Glutamatergic neuron (in vitro differentiated cells): Measurements from ENCODE around the gene ARID1B. TPM values are rescaled to one million over a fixed set of nuclear protein-coding genes. Genes with fewer than 3 reads are reported as not detected.

ENCODE experiments used
- DNase-seq: peaks from one replicate; pipeline ENCODE4 v3.0.0; 2022
- H3K27ac Mint-ChIP-seq: one replicate; pipeline ENCODE4 v1.8.0; 2020; ENCODE audit warnings: mild to moderate bottlenecking, mixed read lengths, inconsistent platforms; ENCODE audit not compliant: unreplicated experiment
- H3K27me3 Mint-ChIP-seq: one replicate; pipeline ENCODE4 v1.8.0; 2020; ENCODE audit warnings: mild to moderate bottlenecking, moderate library complexity, mixed read lengths, inconsistent platforms; ENCODE audit not compliant: unreplicated experiment
- H3K36me3 Mint-ChIP-seq: one replicate; pipeline ENCODE4 v1.8.0; 2020; ENCODE audit warnings: mild to moderate bottlenecking, mixed read lengths, inconsistent platforms; ENCODE audit not compliant: unreplicated experiment
- H3K4me1 Mint-ChIP-seq: one replicate; pipeline ENCODE4 v1.8.0; 2020; ENCODE audit warnings: mild to moderate bottlenecking, low read depth, mixed read lengths, inconsistent platforms; ENCODE audit not compliant: unreplicated experiment
- H3K4me3 Mint-ChIP-seq: one replicate; pipeline ENCODE4 v1.8.0; 2020; ENCODE audit warnings: mild to moderate bottlenecking, mixed read lengths, inconsistent platforms; ENCODE audit not compliant: unreplicated experiment
- H3K9me3 Mint-ChIP-seq: one replicate; pipeline ENCODE4 v1.8.0; 2020; ENCODE audit warnings: mild to moderate bottlenecking, moderate library complexity, mixed read lengths, inconsistent platforms; ENCODE audit not compliant: unreplicated experiment
- total RNA-seq: library from RNA; stranded (reverse); fragmentation: NEBNext Ultra II Directional; extraction: Animal tissue kit (Norgen Biotek cat#: 25700); gene quantifications from one replicate; pipeline ENCODE4 v1.2.1, GENCODE V29; 2021; ENCODE audit not compliant: unreplicated experiment
- TF ChIP-seq, protein P1 (sequence below): fragments of 200-600 bp; sonication (generic); IDR thresholded peaks from one replicate; pipeline ENCODE4 v1.5.0; 2021; ENCODE audit not compliant: partially characterized antibody, unreplicated experiment

Gene ARID1B
- total RNA-seq, 1 donor from 2014 or later, result 202 TPM

DNA sequence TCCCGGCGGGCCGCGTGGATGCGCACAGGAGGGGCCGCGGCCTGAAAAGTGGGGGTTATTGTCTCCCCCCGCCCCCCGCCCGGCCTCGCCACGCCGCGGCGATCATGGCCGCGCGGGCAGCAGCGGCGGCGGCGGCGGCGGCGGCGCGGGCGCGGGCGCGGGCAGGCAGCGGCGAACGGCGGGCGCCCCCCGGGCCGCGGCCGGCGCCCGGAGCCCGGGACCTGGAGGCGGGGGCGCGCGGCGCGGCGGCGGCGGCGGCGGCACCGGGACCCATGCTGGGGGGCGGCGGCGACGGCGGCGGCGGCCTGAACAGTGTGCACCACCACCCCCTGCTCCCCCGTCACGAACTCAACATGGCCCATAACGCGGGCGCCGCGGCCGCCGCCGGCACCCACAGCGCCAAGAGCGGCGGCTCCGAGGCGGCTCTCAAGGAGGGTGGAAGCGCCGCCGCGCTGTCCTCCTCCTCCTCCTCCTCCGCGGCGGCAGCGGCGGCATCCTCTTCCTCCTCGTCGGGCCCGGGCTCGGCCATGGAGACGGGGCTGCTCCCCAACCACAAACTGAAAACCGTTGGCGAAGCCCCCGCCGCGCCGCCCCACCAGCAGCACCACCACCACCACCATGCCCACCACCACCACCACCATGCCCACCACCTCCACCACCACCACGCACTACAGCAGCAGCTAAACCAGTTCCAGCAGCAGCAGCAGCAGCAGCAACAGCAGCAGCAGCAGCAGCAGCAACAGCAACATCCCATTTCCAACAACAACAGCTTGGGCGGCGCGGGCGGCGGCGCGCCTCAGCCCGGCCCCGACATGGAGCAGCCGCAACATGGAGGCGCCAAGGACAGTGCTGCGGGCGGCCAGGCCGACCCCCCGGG, 637 bp downstream of the ARID1B start:
- TF ChIP-seq, protein P1, sequence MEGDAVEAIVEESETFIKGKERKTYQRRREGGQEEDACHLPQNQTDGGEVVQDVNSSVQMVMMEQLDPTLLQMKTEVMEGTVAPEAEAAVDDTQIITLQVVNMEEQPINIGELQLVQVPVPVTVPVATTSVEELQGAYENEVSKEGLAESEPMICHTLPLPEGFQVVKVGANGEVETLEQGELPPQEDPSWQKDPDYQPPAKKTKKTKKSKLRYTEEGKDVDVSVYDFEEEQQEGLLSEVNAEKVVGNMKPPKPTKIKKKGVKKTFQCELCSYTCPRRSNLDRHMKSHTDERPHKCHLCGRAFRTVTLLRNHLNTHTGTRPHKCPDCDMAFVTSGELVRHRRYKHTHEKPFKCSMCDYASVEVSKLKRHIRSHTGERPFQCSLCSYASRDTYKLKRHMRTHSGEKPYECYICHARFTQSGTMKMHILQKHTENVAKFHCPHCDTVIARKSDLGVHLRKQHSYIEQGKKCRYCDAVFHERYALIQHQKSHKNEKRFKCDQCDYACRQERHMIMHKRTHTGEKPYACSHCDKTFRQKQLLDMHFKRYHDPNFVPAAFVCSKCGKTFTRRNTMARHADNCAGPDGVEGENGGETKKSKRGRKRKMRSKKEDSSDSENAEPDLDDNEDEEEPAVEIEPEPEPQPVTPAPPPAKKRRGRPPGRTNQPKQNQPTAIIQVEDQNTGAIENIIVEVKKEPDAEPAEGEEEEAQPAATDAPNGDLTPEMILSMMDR, result no peak
- H3K4me1 Mint-ChIP-seq, result peaks cover 34% of the 10 kb centered on the region
- DNase-seq, result peak; percentile 52
- H3K27ac Mint-ChIP-seq, result peak overlapping the region; percentile 92
- H3K9me3 Mint-ChIP-seq, result peaks cover 29% of the 10 kb centered on the region
- H3K27me3 Mint-ChIP-seq, result peaks cover 28% of the 10 kb centered on the region
- peaks cover 4% of the 10 kb centered on the region for H3K36me3 Mint-ChIP-seq
- peak overlapping the region; percentile 82 for H3K4me3 Mint-ChIP-seq

DNA sequence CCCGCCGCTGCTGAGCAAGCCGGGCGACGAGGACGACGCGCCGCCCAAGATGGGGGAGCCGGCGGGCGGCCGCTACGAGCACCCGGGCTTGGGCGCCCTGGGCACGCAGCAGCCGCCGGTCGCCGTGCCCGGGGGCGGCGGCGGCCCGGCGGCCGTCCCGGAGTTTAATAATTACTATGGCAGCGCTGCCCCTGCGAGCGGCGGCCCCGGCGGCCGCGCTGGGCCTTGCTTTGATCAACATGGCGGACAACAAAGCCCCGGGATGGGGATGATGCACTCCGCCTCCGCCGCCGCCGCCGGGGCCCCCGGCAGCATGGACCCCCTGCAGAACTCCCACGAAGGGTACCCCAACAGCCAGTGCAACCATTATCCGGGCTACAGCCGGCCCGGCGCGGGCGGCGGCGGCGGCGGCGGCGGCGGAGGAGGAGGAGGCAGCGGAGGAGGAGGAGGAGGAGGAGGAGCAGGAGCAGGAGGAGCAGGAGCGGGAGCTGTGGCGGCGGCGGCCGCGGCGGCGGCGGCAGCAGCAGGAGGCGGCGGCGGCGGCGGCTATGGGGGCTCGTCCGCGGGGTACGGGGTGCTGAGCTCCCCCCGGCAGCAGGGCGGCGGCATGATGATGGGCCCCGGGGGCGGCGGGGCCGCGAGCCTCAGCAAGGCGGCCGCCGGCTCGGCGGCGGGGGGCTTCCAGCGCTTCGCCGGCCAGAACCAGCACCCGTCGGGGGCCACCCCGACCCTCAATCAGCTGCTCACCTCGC, 1.5 kb downstream of the ARID1B start:
- H3K27me3 Mint-ChIP-seq, result peaks cover 28% of the 10 kb centered on the region
- TF ChIP-seq, protein P1, result no peak
- H3K4me1 Mint-ChIP-seq, result peaks cover 33% of the 10 kb centered on the region
- peak; percentile 60 for DNase-seq
- H3K9me3 Mint-ChIP-seq, result peaks cover 26% of the 10 kb centered on the region
- H3K4me3 Mint-ChIP-seq, result no peak overlapping the region
- peaks cover 4% of the 10 kb centered on the region for H3K36me3 Mint-ChIP-seq
- no peak overlapping the region for H3K27ac Mint-ChIP-seq

DNA sequence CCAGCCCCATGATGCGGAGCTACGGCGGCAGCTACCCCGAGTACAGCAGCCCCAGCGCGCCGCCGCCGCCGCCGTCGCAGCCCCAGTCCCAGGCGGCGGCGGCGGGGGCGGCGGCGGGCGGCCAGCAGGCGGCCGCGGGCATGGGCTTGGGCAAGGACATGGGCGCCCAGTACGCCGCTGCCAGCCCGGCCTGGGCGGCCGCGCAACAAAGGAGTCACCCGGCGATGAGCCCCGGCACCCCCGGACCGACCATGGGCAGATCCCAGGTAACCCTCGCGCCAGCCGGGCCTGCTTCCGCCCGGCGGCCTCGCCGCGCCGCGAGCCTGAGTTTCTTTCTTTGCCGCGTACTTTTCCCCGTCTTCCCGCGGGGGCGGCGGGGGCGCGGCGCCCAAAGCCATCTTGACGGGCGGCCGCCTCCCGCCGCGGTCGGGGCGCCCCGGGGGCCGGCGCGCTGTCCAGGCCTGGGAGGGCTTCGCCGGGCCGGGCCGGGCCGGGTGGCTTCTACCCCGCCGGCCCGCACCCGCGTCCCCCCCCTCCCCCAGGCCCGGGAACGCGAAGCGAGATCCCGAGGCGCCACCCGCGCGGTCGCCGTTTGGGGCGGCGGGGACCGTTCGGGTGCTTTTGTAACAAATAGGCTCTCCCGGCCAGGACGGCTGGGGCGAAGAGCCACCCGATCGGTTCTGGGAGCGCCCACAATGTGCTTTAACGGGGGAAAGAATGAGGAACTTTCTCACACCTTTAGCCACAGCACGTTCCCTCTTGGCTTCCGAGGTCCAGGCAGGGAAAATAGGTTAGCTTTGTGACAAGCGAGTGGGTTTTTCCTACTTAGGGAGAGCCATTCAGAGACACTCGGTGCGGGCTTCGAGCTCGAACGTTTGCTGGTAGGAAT, 2.3 kb downstream of the ARID1B start:
- Mint-ChIP-seq H3K36me3 (peaks cover 4% of the 10 kb centered on the region), H3K27ac (peak overlapping the region; percentile 95), H3K9me3 (peaks cover 26% of the 10 kb centered on the region), H3K4me1 (peaks cover 28% of the 10 kb centered on the region), H3K4me3 (peak overlapping the region; percentile 90), H3K27me3 (peaks cover 25% of the 10 kb centered on the region)
- TF ChIP-seq, protein P1, result no peak
- peak; percentile 50 for DNase-seq

DNA sequence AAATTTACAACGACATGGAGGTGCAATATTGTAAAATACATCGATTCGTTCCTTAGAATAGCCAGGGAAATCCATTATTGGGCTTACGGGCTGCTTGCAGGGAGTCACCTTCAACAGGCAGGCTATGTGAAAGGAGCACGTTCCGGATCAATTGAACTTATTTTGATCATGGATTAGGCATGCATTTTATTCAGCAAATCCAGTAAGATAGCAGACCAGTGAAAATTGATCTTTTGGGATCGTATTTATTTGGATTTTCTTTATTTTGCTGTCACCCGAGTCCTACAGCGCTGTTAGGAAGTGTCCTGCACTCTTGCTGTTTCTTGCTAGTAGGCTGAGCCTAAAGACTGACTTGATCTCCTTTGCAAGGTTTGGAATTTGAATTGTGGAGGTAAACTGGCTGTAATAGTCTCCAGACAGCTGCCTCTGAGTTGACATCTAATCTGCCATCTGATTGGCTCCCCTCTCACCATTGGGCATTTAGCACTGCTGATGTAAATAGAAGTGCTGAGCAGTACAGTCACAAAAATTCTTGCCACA, 3.0 kb downstream of the ARID1B start:
- peak overlapping the region; percentile 90 for H3K4me3 Mint-ChIP-seq
- peaks cover 21% of the 10 kb centered on the region for H3K4me1 Mint-ChIP-seq
- peaks cover 19% of the 10 kb centered on the region for H3K27me3 Mint-ChIP-seq
- peaks cover 4% of the 10 kb centered on the region for H3K36me3 Mint-ChIP-seq
- peaks cover 23% of the 10 kb centered on the region for H3K9me3 Mint-ChIP-seq
- no peak for DNase-seq
- TF ChIP-seq, protein P1, result no peak
- peak overlapping the region; percentile 95 for H3K27ac Mint-ChIP-seq
